Stimulated activated CD4-positive, alpha-beta T cell treated with anti-CD3 and anti-CD28 coated beads, Interleukin-1b, Interleukin-23, amount 100 ng/mL, for 24 hours (primary cell): Measurements from ENCODE around the gene MIER1.
"Not testable (repeated sequence)": the region's sequence is repeated elsewhere in the genome, so short reads cannot be mapped to it uniquely, and the experiment has no call there.

Experiments
- DNase-seq, 4 experiments: peaks; one replicate each; pipeline ENCODE4 v3.0.0-alpha.2; 2020; ENCODE audit warnings: low read depth in 4 of 4, low spot score in 1 of 4

Gene MIER1

GRCh38 chr1:66937529-66938234 lies 12.9 kb downstream of the MIER1 start:
- DNase-seq: no peak

- no peak for DNase-seq
Measured at GRCh38 chr1:66938613-66939012, 13.8 kb downstream of the MIER1 start.

GRCh38 chr1:66940981-66941380 lies 16.2 kb downstream of the MIER1 start:
- no peak for DNase-seq

GRCh38 chr1:66943361-66943969 lies 18.7 kb downstream of the MIER1 start:
- DNase-seq: no peak

GRCh38 chr1:66944330-66945274 lies 19.8 kb downstream of the MIER1 start:
- no peak for DNase-seq

GRCh38 chr1:66945316-66945715 lies 20.5 kb downstream of the MIER1 start:
- no peak for DNase-seq

GRCh38 chr1:66947267-66947666 lies 22.5 kb downstream of the MIER1 start:
- no peak for DNase-seq

- DNase-seq: no peak
Measured at GRCh38 chr1:66951513-66951912, 26.7 kb downstream of the MIER1 start.

- no peak for DNase-seq
Measured at GRCh38 chr1:66954208-66954607, 29.4 kb downstream of the MIER1 start.

- DNase-seq: no peak
Measured at GRCh38 chr1:66957938-66958337, 33.1 kb downstream of the MIER1 start.

GRCh38 chr1:66966188-66966873 lies 41.5 kb downstream of the MIER1 start:
- not testable (repeated sequence) for DNase-seq

- no peak for DNase-seq
Measured at GRCh38 chr1:66968574-66968973, 43.8 kb downstream of the MIER1 start.

- DNase-seq: no peak
Measured at GRCh38 chr1:66978201-66978600, 53.4 kb downstream of the MIER1 start.

- DNase-seq: not testable (repeated sequence)
Measured at GRCh38 chr1:66979621-66980020, 54.8 kb downstream of the MIER1 start.

GRCh38 chr1:66980745-66981367 lies 56.1 kb downstream of the MIER1 start:
- no peak for DNase-seq

- peak in 1 of 4 experiments; percentile 19 for DNase-seq
Measured at GRCh38 chr1:66981679-66982078, 56.9 kb downstream of the MIER1 start.

GRCh38 chr1:66982561-66983260 lies 57.9 kb downstream of the MIER1 start:
- DNase-seq: no peak

GRCh38 chr1:66984491-66984890 lies 59.7 kb downstream of the MIER1 start:
- no peak for DNase-seq

- no peak for DNase-seq
Measured at GRCh38 chr1:66985835-66986234, 61.0 kb downstream of the MIER1 start.

GRCh38 chr1:66993076-66993475 lies 68.3 kb downstream of the MIER1 start:
- DNase-seq: no peak
